ENCODE measurements around the gene RPS8. TPM values are rescaled to one million over a fixed set of nuclear protein-coding genes. Genes with fewer than 3 reads are reported as not detected.

Gene RPS8
- total RNA-seq, 1 experiment from 2014 or later: 1,087 TPM

GRCh38 chr1:44787506-44787905 is 12.2 kb downstream of the RPS8 start:
- Histone ChIP-seq H3K27ac (ENCODE audit: low read length) (no peak overlapping the region), H3K4me1 (ENCODE audit: control insufficient read depth, insufficient read depth, low read length) (no peaks in the 10 kb centered on the region; the same call in 1 of the 2 replicates), H3K36me3 (ENCODE audit: control insufficient read depth, insufficient read depth, low read length) (no peaks in the 10 kb centered on the region), H3K4me3 (ENCODE audit: low read depth in 2 of 2, low read length in 2 of 2) (no peak overlapping the region), H3K9me3 (ENCODE audit: control insufficient read depth, insufficient read depth, low read depth, low read length) (no peaks in the 10 kb centered on the region), H3K27me3 (ENCODE audit: control insufficient read depth, insufficient read depth, low read length) (no peaks in the 10 kb centered on the region)
- intact Hi-C loops (cut with micrococcal nuclease; ENCODE audit: unreplicated experiment) (no loop called here), in situ Hi-C loops (cut with HindIII; ENCODE audit: low pct_unique_long_range_greater_than_20kb, low sequenced_read_pairs) (no loop called here)
- no peak for ATAC-seq
- ChIA-PET POLR2A (interaction anchor here (0.6 to 1.4 kb wide), 2 partner anchors 27 to 32 kb away, joined by 4 to 6 read pairs; no protein-coding TSS in a partner anchor), CTCF (interaction anchor here (0.6 kb wide), 1 partner anchor 10 kb away, joined by 10 read pairs; no protein-coding TSS in a partner anchor)
- BruUV-seq (replicated peaks): no TSS peak
- no peak for TF ChIP-seq POLR2AphosphoS5 (IDR thresholded peaks at IDR 0.05; ENCODE audit: low read depth, low read length)
- no peak for TF ChIP-seq CTCF (IDR thresholded peaks at IDR 0.05)
- no peak for TF ChIP-seq SIN3A (IDR thresholded peaks at IDR 0.05; ENCODE audit: borderline replicate concordance, insufficient read depth, low read depth, low read length)
- DNase-seq (ENCODE audit: low read depth, low spot score): no peak

- intact Hi-C loops (cut with micrococcal nuclease; ENCODE audit: unreplicated experiment) (no loop called here), in situ Hi-C loops (cut with HindIII; ENCODE audit: low pct_unique_long_range_greater_than_20kb, low sequenced_read_pairs) (no loop called here)
- H3K4me3 ChIP-seq (ENCODE audit: low read depth in 2 of 2, low read length in 2 of 2): no peak within 1 kb of the TSS
- H3K36me3 ChIP-seq (ENCODE audit: control insufficient read depth, insufficient read depth, low read length): no peaks in the 10 kb centered on the region
- H3K9me3 ChIP-seq (ENCODE audit: control insufficient read depth, insufficient read depth, low read depth, low read length): no peaks in the 10 kb centered on the region
- no peaks in the 10 kb centered on the region; the same call in 1 of the 2 replicates for H3K4me1 ChIP-seq (ENCODE audit: control insufficient read depth, insufficient read depth, low read length)
- H3K27me3 ChIP-seq (ENCODE audit: control insufficient read depth, insufficient read depth, low read length): no peaks in the 10 kb centered on the region
- ChIA-PET CTCF (no interaction called here), POLR2A (interaction anchor here (1.4 kb wide), 1 partner anchor 31 kb away, joined by 4 read pairs; no protein-coding TSS in a partner anchor)
- TF ChIP-seq CTCF (IDR thresholded peaks at IDR 0.05): no peak
- no peak for TF ChIP-seq SIN3A (IDR thresholded peaks at IDR 0.05; ENCODE audit: borderline replicate concordance, insufficient read depth, low read depth, low read length)
- TF ChIP-seq POLR2AphosphoS5 (IDR thresholded peaks at IDR 0.05; ENCODE audit: low read depth, low read length): no peak
- TF ChIP-seq, protein P1, sequence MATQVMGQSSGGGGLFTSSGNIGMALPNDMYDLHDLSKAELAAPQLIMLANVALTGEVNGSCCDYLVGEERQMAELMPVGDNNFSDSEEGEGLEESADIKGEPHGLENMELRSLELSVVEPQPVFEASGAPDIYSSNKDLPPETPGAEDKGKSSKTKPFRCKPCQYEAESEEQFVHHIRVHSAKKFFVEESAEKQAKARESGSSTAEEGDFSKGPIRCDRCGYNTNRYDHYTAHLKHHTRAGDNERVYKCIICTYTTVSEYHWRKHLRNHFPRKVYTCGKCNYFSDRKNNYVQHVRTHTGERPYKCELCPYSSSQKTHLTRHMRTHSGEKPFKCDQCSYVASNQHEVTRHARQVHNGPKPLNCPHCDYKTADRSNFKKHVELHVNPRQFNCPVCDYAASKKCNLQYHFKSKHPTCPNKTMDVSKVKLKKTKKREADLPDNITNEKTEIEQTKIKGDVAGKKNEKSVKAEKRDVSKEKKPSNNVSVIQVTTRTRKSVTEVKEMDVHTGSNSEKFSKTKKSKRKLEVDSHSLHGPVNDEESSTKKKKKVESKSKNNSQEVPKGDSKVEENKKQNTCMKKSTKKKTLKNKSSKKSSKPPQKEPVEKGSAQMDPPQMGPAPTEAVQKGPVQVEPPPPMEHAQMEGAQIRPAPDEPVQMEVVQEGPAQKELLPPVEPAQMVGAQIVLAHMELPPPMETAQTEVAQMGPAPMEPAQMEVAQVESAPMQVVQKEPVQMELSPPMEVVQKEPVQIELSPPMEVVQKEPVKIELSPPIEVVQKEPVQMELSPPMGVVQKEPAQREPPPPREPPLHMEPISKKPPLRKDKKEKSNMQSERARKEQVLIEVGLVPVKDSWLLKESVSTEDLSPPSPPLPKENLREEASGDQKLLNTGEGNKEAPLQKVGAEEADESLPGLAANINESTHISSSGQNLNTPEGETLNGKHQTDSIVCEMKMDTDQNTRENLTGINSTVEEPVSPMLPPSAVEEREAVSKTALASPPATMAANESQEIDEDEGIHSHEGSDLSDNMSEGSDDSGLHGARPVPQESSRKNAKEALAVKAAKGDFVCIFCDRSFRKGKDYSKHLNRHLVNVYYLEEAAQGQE (IDR thresholded peaks at IDR 0.05; ENCODE audit: insufficient read depth in 1 of 2, low read depth in 2 of 2, low read length in 1 of 2): no peak
- TF ChIP-seq TCF7L2 (IDR thresholded peaks at IDR 0.05; ENCODE audit: low read depth, low read length): no peak
- ATAC-seq (no peak), DNase-seq (ENCODE audit: low read depth, low spot score) (no peak)
- no TSS peak for BruUV-seq (replicated peaks)
- H3K27ac ChIP-seq (ENCODE audit: low read length): no peak within 1 kb of the TSS
These were observed 12.9 kb downstream of the RPS8 start, which contains the start of gene BEST4 for GRCh38 chr1:44788120-44788860. TSS of gene BEST4 (minus strand) at chr1:44788170. CDS start at chr1:44787705, 465 bp downstream.

All from Panc1 (cell line).